ENCODE data around the gene SURF2. TPM values are rescaled to one million over a fixed set of nuclear protein-coding genes. Genes with fewer than 3 reads are reported as not detected.

SURF2 gene
- total and polyA plus RNA-seq, 4 donors: 11.7 to 50.1 (median 27.2) TPM

- Histone ChIP-seq H3K27me3 (ENCODE audit: control insufficient read depth in 3 of 3, insufficient read depth in 3 of 3, low read length in 2 of 3) (no peaks in the 10 kb centered on the region), H3K36me3 (ENCODE audit: control insufficient read depth in 4 of 4, insufficient read depth in 4 of 4, low read length in 4 of 4) (peaks cover 0 to 2% (median 0%) of the 10 kb centered on the region in 4 donors), H3K9me3 (ENCODE audit: control insufficient read depth in 4 of 4, insufficient read depth in 3 of 4, low read length in 3 of 4) (no peaks in the 10 kb centered on the region), H3K9ac (ENCODE audit: insufficient read depth in 1 of 2, low read length in 2 of 2) (no peak overlapping the region), H3K4me3 (no peak overlapping the region), H3K4me1 (ENCODE audit: control insufficient read depth in 5 of 5, insufficient read depth in 5 of 5, low read length in 5 of 5) (peaks cover 0 to 5% (median 0%) of the 10 kb centered on the region in 5 donors), H3K27ac (ENCODE audit: low read depth in 1 of 2, low read length in 1 of 2) (no peak overlapping the region)
- DNase-seq (peak; percentile 41 to 73 (median 70)), ATAC-seq (ENCODE audit: insufficient read depth, low FRiP score) (no peak)
- 84 to 93% methylated on average over 4 of the region's 4 CpGs for WGBS, 2 donors
- no peak for TF ChIP-seq CTCF (IDR thresholded peaks at IDR 0.05; ENCODE audit: control extremely low read depth, extremely low read depth)
Measured at GRCh38 chr9:133380734-133381133, 24.4 kb downstream of the SURF2 start.

GRCh38 chr9:133382507-133383141, 26.3 kb downstream of the SURF2 start:
- no peaks in the 10 kb centered on the region for H3K9me3 ChIP-seq (ENCODE audit: control insufficient read depth in 4 of 4, insufficient read depth in 3 of 4, low read length in 3 of 4)
- no peaks in the 10 kb centered on the region for H3K4me1 ChIP-seq (ENCODE audit: control insufficient read depth in 5 of 5, insufficient read depth in 5 of 5, low read length in 5 of 5)
- ATAC-seq (ENCODE audit: insufficient read depth, low FRiP score) (no peak), DNase-seq (no peak)
- H3K27ac ChIP-seq (ENCODE audit: low read depth in 1 of 2, low read length in 1 of 2): no peak overlapping the region
- WGBS, 2 donors: 84 to 91% methylated on average over 4 of the region's 4 CpGs
- no peak for TF ChIP-seq CTCF (IDR thresholded peaks at IDR 0.05; ENCODE audit: control extremely low read depth, extremely low read depth)
- H3K36me3 ChIP-seq (ENCODE audit: control insufficient read depth in 4 of 4, insufficient read depth in 4 of 4, low read length in 4 of 4): peaks cover 0 to 2% (median 0%) of the 10 kb centered on the region in 4 donors
- H3K9ac ChIP-seq (ENCODE audit: insufficient read depth in 1 of 2, low read length in 2 of 2): no peak overlapping the region
- H3K4me3 ChIP-seq: no peak overlapping the region
- H3K27me3 ChIP-seq (ENCODE audit: control insufficient read depth in 3 of 3, insufficient read depth in 3 of 3, low read length in 2 of 3): no peaks in the 10 kb centered on the region

DNA sequence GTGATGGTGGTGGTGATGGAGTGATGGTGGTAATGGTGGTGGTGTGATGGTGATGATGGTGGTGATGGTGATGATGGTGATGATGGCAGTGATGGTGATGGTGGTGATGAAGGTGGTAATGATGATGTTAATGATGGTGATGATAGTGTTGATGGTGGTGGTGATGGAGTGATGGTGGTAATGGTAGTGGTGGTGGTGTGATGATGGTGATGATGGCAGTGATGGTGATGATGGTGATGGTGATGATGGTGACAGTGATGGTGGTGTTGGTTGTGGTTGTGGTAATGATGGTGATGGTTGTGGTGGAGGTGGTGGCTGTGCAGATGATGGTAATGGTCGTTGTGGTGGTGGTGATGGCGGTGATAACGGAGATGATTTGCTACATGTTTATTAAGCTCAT, 27.1 kb downstream of the SURF2 start:
- Histone ChIP-seq H3K9ac (ENCODE audit: insufficient read depth in 1 of 2, low read length in 2 of 2) (no peak overlapping the region), H3K36me3 (ENCODE audit: control insufficient read depth in 4 of 4, insufficient read depth in 4 of 4, low read length in 4 of 4) (peaks cover 0 to 2% (median 0%) of the 10 kb centered on the region in 4 donors), H3K4me3 (no peak overlapping the region), H3K4me1 (ENCODE audit: control insufficient read depth in 5 of 5, insufficient read depth in 5 of 5, low read length in 5 of 5) (no peaks in the 10 kb centered on the region), H3K9me3 (ENCODE audit: control insufficient read depth in 4 of 4, insufficient read depth in 3 of 4, low read length in 3 of 4) (no peaks in the 10 kb centered on the region), H3K27ac (ENCODE audit: low read depth in 1 of 2, low read length in 1 of 2) (no peak overlapping the region), H3K27me3 (ENCODE audit: control insufficient read depth in 3 of 3, insufficient read depth in 3 of 3, low read length in 2 of 3) (no peaks in the 10 kb centered on the region)
- WGBS, 2 donors: 91% methylated on average over 3 of the region's 3 CpGs
- ATAC-seq (ENCODE audit: insufficient read depth, low FRiP score): no peak
- no peak for DNase-seq
- TF ChIP-seq CTCF (IDR thresholded peaks at IDR 0.05; ENCODE audit: control extremely low read depth, extremely low read depth): no peak

Data from lung (tissue), 12 donors.